Lower leg skin (tissue), 3 donors: ENCODE results near the gene ERP29.

Source experiments
- CTCF ChIP-seq, 3 donors: fragments of 450-650 bp; IDR thresholded peaks; one replicate each; pipeline ENCODE4 v1.5.1; 2016; ENCODE audit warnings: antibody characterized with exemption in 3 of 3, mild to moderate bottlenecking in 3 of 3, moderate library complexity in 2 of 3
- POLR2A ChIP-seq, 2 donors: fragments of 450-650 bp; IDR thresholded peaks; one replicate each; pipeline ENCODE4 v1.6.1; 2016 to 2017; ENCODE audit warnings: antibody characterized with exemption in 2 of 2, mild to moderate bottlenecking in 1 of 2, moderate library complexity in 1 of 2

- TF ChIP-seq CTCF (IDR thresholded peaks at IDR 0.05) (no peak), POLR2A (IDR thresholded peaks at IDR 0.05) (no peak)
Observed at GRCh38 chr12:111978545-111978944, 34.7 kb upstream of the ERP29 start.
